Measurements from ENCODE around the gene CLCN4. TPM values are rescaled to one million over a fixed set of nuclear protein-coding genes. Genes with fewer than 3 reads are reported as not detected.

Gene CLCN4
- total RNA-seq, 1 donor from 2014 or later: 4.2 TPM

- DNase-seq (ENCODE audit: low read depth): no peak
Observed at GRCh38 chrX:10195425-10195824, 38.6 kb downstream of the CLCN4 start.

GRCh38 chrX:10195947-10196346 lies 39.2 kb downstream of the CLCN4 start:
- no peak for DNase-seq (ENCODE audit: low read depth)

- no peak for DNase-seq (ENCODE audit: low read depth)
Observed at GRCh38 chrX:10197279-10198210, 40.8 kb downstream of the CLCN4 start.

- no peak for DNase-seq (ENCODE audit: low read depth)
Observed at GRCh38 chrX:10198254-10198653, 41.5 kb downstream of the CLCN4 start.

- DNase-seq (ENCODE audit: low read depth): no peak
Observed at GRCh38 chrX:10199212-10199611, 42.4 kb downstream of the CLCN4 start.

- DNase-seq (ENCODE audit: low read depth): no peak
Observed at GRCh38 chrX:10203617-10204016, 46.8 kb downstream of the CLCN4 start.

GRCh38 chrX:10206317-10206716 lies 49.5 kb downstream of the CLCN4 start:
- DNase-seq (ENCODE audit: low read depth): no peak

GRCh38 chrX:10208281-10208856 lies 51.6 kb downstream of the CLCN4 start:
- DNase-seq (ENCODE audit: low read depth): no peak

GRCh38 chrX:10208953-10209352 lies 52.2 kb downstream of the CLCN4 start:
- no peak for DNase-seq (ENCODE audit: low read depth)

- DNase-seq (ENCODE audit: low read depth): no peak
Observed at GRCh38 chrX:10212395-10212794, 55.6 kb downstream of the CLCN4 start.

- no peak for DNase-seq (ENCODE audit: low read depth)
Observed at GRCh38 chrX:10213716-10214115, 56.9 kb downstream of the CLCN4 start.

GRCh38 chrX:10216208-10216607 lies 59.4 kb downstream of the CLCN4 start:
- no peak for DNase-seq (ENCODE audit: low read depth)

GRCh38 chrX:10217198-10217597 lies 60.4 kb downstream of the CLCN4 start:
- DNase-seq (ENCODE audit: low read depth): no peak

- no peak for DNase-seq (ENCODE audit: low read depth)
Observed at GRCh38 chrX:10221651-10222050, 64.9 kb downstream of the CLCN4 start.

- no peak for DNase-seq (ENCODE audit: low read depth)
Observed at GRCh38 chrX:10223276-10223675, 66.5 kb downstream of the CLCN4 start.

GRCh38 chrX:10223781-10224180 lies 67.0 kb downstream of the CLCN4 start:
- no peak for DNase-seq (ENCODE audit: low read depth)

GRCh38 chrX:10230222-10230621 lies 73.4 kb downstream of the CLCN4 start:
- no peak for DNase-seq (ENCODE audit: low read depth)

- DNase-seq (ENCODE audit: low read depth): peak; percentile 6
Observed at GRCh38 chrX:10231461-10231860, 74.7 kb downstream of the CLCN4 start.

GRCh38 chrX:10233173-10233572 lies 76.4 kb downstream of the CLCN4 start:
- DNase-seq (ENCODE audit: low read depth): peak; percentile 35

GRCh38 chrX:10233696-10234095 lies 76.9 kb downstream of the CLCN4 start:
- no peak for DNase-seq (ENCODE audit: low read depth)

GRCh38 chrX:10235851-10236250 lies 79.1 kb downstream of the CLCN4 start:
- DNase-seq (ENCODE audit: low read depth): peak; percentile 24

- no peak for DNase-seq (ENCODE audit: low read depth)
Observed at GRCh38 chrX:10237241-10237640, 80.5 kb downstream of the CLCN4 start.

- DNase-seq (ENCODE audit: low read depth): peak; percentile 38
Observed at GRCh38 chrX:10239611-10240064, 82.9 kb downstream of the CLCN4 start.

Data from renal cortical epithelial cell (primary cell).